ENCODE data around the gene PUDP. TPM values are rescaled to one million over a fixed set of nuclear protein-coding genes. Genes with fewer than 3 reads are reported as not detected.
A peak's percentile ranks its signal among the peaks of the same experiment; 100 is the strongest.
"Not testable (repeated sequence)": the region's sequence is repeated elsewhere in the genome, so short reads cannot be mapped to it uniquely, and the experiment has no call there.

The PUDP gene
- total RNA-seq, 1 experiment from 2014 or later: 16.1 TPM

GRCh38 chrX:7028246-7028645 lies 119.7 kb downstream of the PUDP start:
- no peaks in the 10 kb centered on the region for H3K27me3 Mint-ChIP-seq (ENCODE audit: insufficient read depth, unreplicated experiment)
- DNase-seq (ENCODE audit: unreplicated experiment): peak; percentile 2
- no peak for TF ChIP-seq CTCF (IDR thresholded peaks at IDR 0.05; ENCODE audit: unreplicated experiment)
- BruUV-seq (replicated peaks): no TSS peak
- ChIA-PET CTCF (no interaction called here), POLR2A (interaction anchor here (1.0 kb wide), 1 partner anchor 15 kb away, joined by 3 read pairs; no protein-coding TSS in a partner anchor)
- H3K9me3 Mint-ChIP-seq (ENCODE audit: unreplicated experiment): no peaks in the 10 kb centered on the region
- intact Hi-C loops (cut with micrococcal nuclease): no loop called here
- no peak overlapping the region for H3K4me3 Mint-ChIP-seq (ENCODE audit: unreplicated experiment)
- peaks cover 5% of the 10 kb centered on the region for H3K4me1 Mint-ChIP-seq (ENCODE audit: insufficient read depth, unreplicated experiment)
- peaks cover 6% of the 10 kb centered on the region for H3K36me3 Mint-ChIP-seq (ENCODE audit: insufficient read depth, unreplicated experiment)
- H3K27ac Mint-ChIP-seq (ENCODE audit: low read depth, unreplicated experiment): no peak overlapping the region

GRCh38 chrX:7027071-7027470 lies 120.9 kb downstream of the PUDP start:
- DNase-seq (ENCODE audit: unreplicated experiment): no peak
- TF ChIP-seq CTCF (IDR thresholded peaks at IDR 0.05; ENCODE audit: unreplicated experiment): no peak
- CTCF ChIA-PET: no interaction called here
- no TSS peak for BruUV-seq (replicated peaks)
- Mint-ChIP-seq H3K4me1 (ENCODE audit: insufficient read depth, unreplicated experiment) (peaks cover 5% of the 10 kb centered on the region), H3K27me3 (ENCODE audit: insufficient read depth, unreplicated experiment) (no peaks in the 10 kb centered on the region), H3K4me3 (ENCODE audit: unreplicated experiment) (no peak overlapping the region), H3K36me3 (ENCODE audit: insufficient read depth, unreplicated experiment) (peaks cover 6% of the 10 kb centered on the region), H3K27ac (ENCODE audit: low read depth, unreplicated experiment) (no peak overlapping the region), H3K9me3 (ENCODE audit: unreplicated experiment) (no peaks in the 10 kb centered on the region)
- POLR2A ChIA-PET: no interaction called here
- intact Hi-C loops (cut with micrococcal nuclease): no loop called here

DNA sequence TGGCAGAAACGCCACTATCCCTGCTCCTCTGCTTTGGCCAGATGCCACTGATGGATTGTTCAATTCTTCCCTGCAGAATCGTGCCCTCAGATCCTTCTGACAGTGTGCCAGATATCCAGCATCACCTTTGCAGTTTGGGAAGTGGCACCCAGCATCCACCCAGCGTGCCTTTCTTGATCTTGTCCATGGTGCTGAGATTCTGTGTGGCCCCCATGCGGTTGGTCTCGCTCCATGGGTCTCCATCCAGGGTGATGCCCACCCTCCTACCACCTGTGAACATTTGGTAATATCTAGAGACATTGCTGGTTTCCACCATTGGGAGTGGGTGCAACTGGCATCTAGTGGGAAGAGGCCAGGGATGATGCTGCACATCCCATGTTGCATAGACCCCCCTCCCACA lies 121.6 kb downstream of the PUDP start:
- H3K27ac Mint-ChIP-seq (ENCODE audit: low read depth, unreplicated experiment); H3K4me1 Mint-ChIP-seq (ENCODE audit: insufficient read depth, unreplicated experiment); H3K27me3 Mint-ChIP-seq (ENCODE audit: insufficient read depth, unreplicated experiment); H3K36me3 Mint-ChIP-seq (ENCODE audit: insufficient read depth, unreplicated experiment); DNase-seq (ENCODE audit: unreplicated experiment); CTCF ChIA-PET; H3K9me3 Mint-ChIP-seq (ENCODE audit: unreplicated experiment); intact Hi-C loops (cut with micrococcal nuclease); POLR2A ChIA-PET; H3K4me3 Mint-ChIP-seq (ENCODE audit: unreplicated experiment); BruUV-seq (replicated peaks): not testable (repeated sequence)

GRCh38 chrX:7025471-7025870 lies 122.5 kb downstream of the PUDP start:
- no peaks in the 10 kb centered on the region for H3K9me3 Mint-ChIP-seq (ENCODE audit: unreplicated experiment)
- H3K27ac Mint-ChIP-seq (ENCODE audit: low read depth, unreplicated experiment): no peak overlapping the region
- H3K4me1 Mint-ChIP-seq (ENCODE audit: insufficient read depth, unreplicated experiment): peaks cover 5% of the 10 kb centered on the region
- ChIA-PET POLR2A (no interaction called here), CTCF (no interaction called here)
- TF ChIP-seq CTCF (IDR thresholded peaks at IDR 0.05; ENCODE audit: unreplicated experiment): no peak
- DNase-seq (ENCODE audit: unreplicated experiment): no peak
- no peaks in the 10 kb centered on the region for H3K27me3 Mint-ChIP-seq (ENCODE audit: insufficient read depth, unreplicated experiment)
- H3K36me3 Mint-ChIP-seq (ENCODE audit: insufficient read depth, unreplicated experiment): peaks cover 6% of the 10 kb centered on the region
- no TSS peak for BruUV-seq (replicated peaks)
- H3K4me3 Mint-ChIP-seq (ENCODE audit: unreplicated experiment): no peak overlapping the region
- intact Hi-C loops (cut with micrococcal nuclease): no loop called here

DNA sequence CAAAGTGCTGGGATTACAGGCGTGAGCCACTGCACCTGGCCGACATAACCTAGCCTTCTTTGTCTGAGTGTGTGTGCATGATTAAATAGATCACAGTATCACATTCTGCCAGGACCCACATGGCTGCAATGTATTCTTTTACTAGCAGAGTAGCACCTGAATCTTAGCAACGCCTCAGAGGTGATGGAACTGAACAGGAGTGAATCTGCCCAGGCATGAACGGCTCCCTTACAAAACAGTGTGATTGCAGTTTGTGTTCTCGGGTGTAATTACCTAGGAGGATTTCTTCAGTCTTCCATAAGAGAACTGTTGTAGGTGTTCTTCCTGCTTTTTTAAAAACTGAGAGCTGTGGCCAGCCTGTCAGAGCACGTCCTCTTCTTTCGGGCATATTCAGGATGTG lies 123.1 kb downstream of the PUDP start:
- CTCF ChIA-PET: no interaction called here
- Mint-ChIP-seq H3K4me3 (ENCODE audit: unreplicated experiment) (no peak overlapping the region), H3K27me3 (ENCODE audit: insufficient read depth, unreplicated experiment) (no peaks in the 10 kb centered on the region), H3K27ac (ENCODE audit: low read depth, unreplicated experiment) (no peak overlapping the region), H3K9me3 (ENCODE audit: unreplicated experiment) (peaks cover 4% of the 10 kb centered on the region), H3K36me3 (ENCODE audit: insufficient read depth, unreplicated experiment) (peaks cover 6% of the 10 kb centered on the region), H3K4me1 (ENCODE audit: insufficient read depth, unreplicated experiment) (peaks cover 5% of the 10 kb centered on the region)
- intact Hi-C loops (cut with micrococcal nuclease): no loop called here
- DNase-seq (ENCODE audit: unreplicated experiment): no peak
- BruUV-seq (replicated peaks): no TSS peak
- TF ChIP-seq CTCF (IDR thresholded peaks at IDR 0.05; ENCODE audit: unreplicated experiment): no peak
- POLR2A ChIA-PET: no interaction called here

- H3K4me3 Mint-ChIP-seq (ENCODE audit: unreplicated experiment); H3K27ac Mint-ChIP-seq (ENCODE audit: low read depth, unreplicated experiment); H3K4me1 Mint-ChIP-seq (ENCODE audit: insufficient read depth, unreplicated experiment); CTCF ChIA-PET; POLR2A ChIA-PET; DNase-seq (ENCODE audit: unreplicated experiment); intact Hi-C loops (cut with micrococcal nuclease); H3K9me3 Mint-ChIP-seq (ENCODE audit: unreplicated experiment); H3K36me3 Mint-ChIP-seq (ENCODE audit: insufficient read depth, unreplicated experiment); BruUV-seq (replicated peaks); H3K27me3 Mint-ChIP-seq (ENCODE audit: insufficient read depth, unreplicated experiment): not testable (repeated sequence)
Observed at GRCh38 chrX:7022996-7023395, 125.0 kb downstream of the PUDP start.

All from MCF 10A (cell line).